ENCODE data around the gene NKX2-2. TPM values are rescaled to one million over a fixed set of nuclear protein-coding genes. Genes with fewer than 3 reads are reported as not detected.

NKX2-2 gene
- total RNA-seq, 1 experiment from 2014 or later = not detected

DNA sequence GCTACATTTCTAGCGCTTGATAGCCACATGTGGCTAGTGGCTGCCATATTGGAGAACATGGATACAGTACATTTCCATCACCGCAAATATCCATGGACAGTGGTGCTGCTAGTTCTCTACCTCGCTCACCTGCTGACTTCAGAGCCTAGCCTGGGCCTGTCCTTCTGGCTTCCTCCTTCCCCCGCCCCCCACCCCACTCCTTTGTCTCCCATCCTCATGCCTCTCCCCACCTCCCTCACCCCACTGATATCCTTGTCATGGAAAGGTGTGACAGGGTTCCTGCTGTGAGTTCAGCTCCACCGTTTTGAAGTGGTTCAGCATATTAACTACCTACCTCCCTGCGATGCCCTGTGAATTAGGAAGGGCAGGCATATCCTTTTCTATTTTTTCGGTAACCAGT, 14.2 kb downstream of the NKX2-2 start:
- BruUV-seq (replicated peaks) = no TSS peak
- Histone ChIP-seq H3K27me3 (ENCODE audit: insufficient read depth, low read depth) (peaks cover 46% of the 10 kb centered on the region), H3K9me2 (ENCODE audit: insufficient read depth) (no peaks in the 10 kb centered on the region), H3K4me2 (no peak overlapping the region), H3K79me2 (ENCODE audit: low read depth) (no peaks in the 10 kb centered on the region), H3K36me3 (ENCODE audit: low read depth) (no peaks in the 10 kb centered on the region), H2AFZ (no peak overlapping the region), H3F3A (ENCODE audit: insufficient read depth, low read depth) (no peaks in the 10 kb centered on the region), H3K9me3 (ENCODE audit: insufficient read depth, low read depth) (no peaks in the 10 kb centered on the region), H3K4me3 (no peak overlapping the region), H3K27ac (no peak overlapping the region), H4K20me1 (ENCODE audit: insufficient read depth) (no peaks in the 10 kb centered on the region), H3K4me1 (replicated peaks; ENCODE audit: insufficient read depth) (no peaks in the 10 kb centered on the region)
- CTCF ChIA-PET = no interaction called here
- POLR2A ChIA-PET (ENCODE audit: unreplicated experiment) = no interaction called here
- no peak for DNase-seq
- intact Hi-C loops (cut with micrococcal nuclease; ENCODE audit: unreplicated experiment) = loop anchor here (10.0 kb wide), 1 partner anchor 665 kb away; no protein-coding TSS in a partner anchor
- TF ChIP-seq, protein P1, sequence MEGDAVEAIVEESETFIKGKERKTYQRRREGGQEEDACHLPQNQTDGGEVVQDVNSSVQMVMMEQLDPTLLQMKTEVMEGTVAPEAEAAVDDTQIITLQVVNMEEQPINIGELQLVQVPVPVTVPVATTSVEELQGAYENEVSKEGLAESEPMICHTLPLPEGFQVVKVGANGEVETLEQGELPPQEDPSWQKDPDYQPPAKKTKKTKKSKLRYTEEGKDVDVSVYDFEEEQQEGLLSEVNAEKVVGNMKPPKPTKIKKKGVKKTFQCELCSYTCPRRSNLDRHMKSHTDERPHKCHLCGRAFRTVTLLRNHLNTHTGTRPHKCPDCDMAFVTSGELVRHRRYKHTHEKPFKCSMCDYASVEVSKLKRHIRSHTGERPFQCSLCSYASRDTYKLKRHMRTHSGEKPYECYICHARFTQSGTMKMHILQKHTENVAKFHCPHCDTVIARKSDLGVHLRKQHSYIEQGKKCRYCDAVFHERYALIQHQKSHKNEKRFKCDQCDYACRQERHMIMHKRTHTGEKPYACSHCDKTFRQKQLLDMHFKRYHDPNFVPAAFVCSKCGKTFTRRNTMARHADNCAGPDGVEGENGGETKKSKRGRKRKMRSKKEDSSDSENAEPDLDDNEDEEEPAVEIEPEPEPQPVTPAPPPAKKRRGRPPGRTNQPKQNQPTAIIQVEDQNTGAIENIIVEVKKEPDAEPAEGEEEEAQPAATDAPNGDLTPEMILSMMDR (conservative IDR thresholded peaks at IDR 0.05) = no peak
- no peak for TF ChIP-seq EZH2 (IDR thresholded peaks at IDR 0.05; ENCODE audit: low read depth)

DNA sequence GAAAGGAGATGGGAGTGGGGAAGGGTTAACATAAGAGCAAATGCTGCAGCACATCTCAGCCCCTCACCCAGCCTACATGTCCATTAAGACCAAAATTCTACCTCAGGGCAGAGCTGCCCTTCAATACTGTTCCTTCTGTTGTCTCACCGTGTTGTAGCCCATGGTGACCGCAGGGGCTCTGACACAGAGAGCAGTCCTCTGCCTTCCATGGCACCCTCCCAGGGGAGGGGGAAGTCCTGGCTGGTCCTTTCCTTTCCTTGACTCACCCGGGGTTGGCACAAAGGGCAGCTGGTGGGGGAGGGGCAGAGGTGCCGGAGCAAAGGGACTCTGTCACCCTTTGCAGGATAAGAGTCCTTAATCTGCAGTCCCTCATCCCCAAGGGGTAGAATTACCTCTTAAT, 15.2 kb downstream of the NKX2-2 start:
- peaks cover 51% of the 10 kb centered on the region for H3K27me3 ChIP-seq (ENCODE audit: insufficient read depth, low read depth)
- ChIA-PET CTCF (no interaction called here), POLR2A (ENCODE audit: unreplicated experiment) (no interaction called here)
- no peaks in the 10 kb centered on the region for H3K4me1 ChIP-seq (replicated peaks; ENCODE audit: insufficient read depth)
- H4K20me1 ChIP-seq (ENCODE audit: insufficient read depth) = no peaks in the 10 kb centered on the region
- no peaks in the 10 kb centered on the region for H3F3A ChIP-seq (ENCODE audit: insufficient read depth, low read depth)
- H3K36me3 ChIP-seq (ENCODE audit: low read depth) = no peaks in the 10 kb centered on the region
- H3K4me2 ChIP-seq = no peak overlapping the region
- no peak for TF ChIP-seq EZH2 (IDR thresholded peaks at IDR 0.05; ENCODE audit: low read depth)
- TF ChIP-seq, protein P1 (conservative IDR thresholded peaks at IDR 0.05) = no peak
- no peaks in the 10 kb centered on the region for H3K9me2 ChIP-seq (ENCODE audit: insufficient read depth)
- no peaks in the 10 kb centered on the region for H3K79me2 ChIP-seq (ENCODE audit: low read depth)
- no peak overlapping the region for H3K27ac ChIP-seq
- H3K9me3 ChIP-seq (ENCODE audit: insufficient read depth, low read depth) = no peaks in the 10 kb centered on the region
- no peak overlapping the region for H3K4me3 ChIP-seq
- DNase-seq = no peak
- intact Hi-C loops (cut with micrococcal nuclease; ENCODE audit: unreplicated experiment) = no loop called here
- H2AFZ ChIP-seq = no peak overlapping the region
- BruUV-seq (replicated peaks) = no TSS peak

DNA sequence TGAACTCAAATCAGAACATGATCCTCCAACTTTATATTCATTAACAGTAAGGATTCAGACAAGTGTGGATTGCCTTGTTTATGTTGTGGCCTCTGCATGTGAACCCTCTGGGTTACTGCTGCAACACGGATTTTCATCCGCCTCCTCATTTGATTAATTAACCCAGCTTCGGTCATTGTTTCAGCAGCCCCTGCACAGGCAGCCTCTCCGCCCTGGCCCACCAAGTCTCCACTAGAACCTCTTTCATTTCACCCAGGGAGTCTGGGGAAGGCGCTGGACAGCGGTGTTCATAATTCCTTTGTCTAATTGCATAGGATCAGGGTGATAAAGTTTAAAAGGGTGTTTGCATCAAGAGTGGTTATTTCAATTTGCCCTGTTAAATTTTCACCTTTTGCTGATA, 15.7 kb downstream of the NKX2-2 start:
- no peak for DNase-seq
- Histone ChIP-seq H3K4me2 (no peak overlapping the region), H3K4me1 (replicated peaks; ENCODE audit: insufficient read depth) (no peaks in the 10 kb centered on the region), H3K27ac (no peak overlapping the region), H3K9me3 (ENCODE audit: insufficient read depth, low read depth) (no peaks in the 10 kb centered on the region), H4K20me1 (ENCODE audit: insufficient read depth) (no peaks in the 10 kb centered on the region), H3K36me3 (ENCODE audit: low read depth) (no peaks in the 10 kb centered on the region), H3K79me2 (ENCODE audit: low read depth) (no peaks in the 10 kb centered on the region), H3K27me3 (ENCODE audit: insufficient read depth, low read depth) (peaks cover 55% of the 10 kb centered on the region), H2AFZ (no peak overlapping the region), H3K9me2 (ENCODE audit: insufficient read depth) (no peaks in the 10 kb centered on the region), H3F3A (ENCODE audit: insufficient read depth, low read depth) (no peaks in the 10 kb centered on the region), H3K4me3 (no peak overlapping the region)
- TF ChIP-seq, protein P1 (conservative IDR thresholded peaks at IDR 0.05) = no peak
- no peak for TF ChIP-seq EZH2 (IDR thresholded peaks at IDR 0.05; ENCODE audit: low read depth)
- ChIA-PET CTCF (no interaction called here), POLR2A (ENCODE audit: unreplicated experiment) (no interaction called here)
- BruUV-seq (replicated peaks) = no TSS peak
- intact Hi-C loops (cut with micrococcal nuclease; ENCODE audit: unreplicated experiment) = no loop called here

All from PC-9 (cell line).